Measurements from ENCODE around the gene PRIM2.
"Not testable (repeated sequence)": the region's sequence is repeated elsewhere in the genome, so short reads cannot be mapped to it uniquely, and the experiment has no call there.

PRIM2 gene

GRCh38 chr6:57368965-57369731 lies 51.7 kb downstream of the PRIM2 start:
- not testable (repeated sequence) for DNase-seq

GRCh38 chr6:57371779-57372178 lies 54.3 kb downstream of the PRIM2 start:
- DNase-seq, result not testable (repeated sequence)

- not testable (repeated sequence) for DNase-seq
Observed at GRCh38 chr6:57374764-57375163, 57.3 kb downstream of the PRIM2 start.

GRCh38 chr6:57376083-57376482 lies 58.7 kb downstream of the PRIM2 start:
- not testable (repeated sequence) for DNase-seq

GRCh38 chr6:57389038-57389592 lies 71.7 kb downstream of the PRIM2 start:
- not testable (repeated sequence) for DNase-seq

- DNase-seq, result peak in 1 of 5 experiments; percentile 2
Observed at GRCh38 chr6:57390818-57391217, 73.4 kb downstream of the PRIM2 start.

GRCh38 chr6:57392047-57392446 lies 74.6 kb downstream of the PRIM2 start:
- DNase-seq, result not testable (repeated sequence)

GRCh38 chr6:57419341-57419740 lies 101.9 kb downstream of the PRIM2 start:
- DNase-seq, result not testable (repeated sequence)

- DNase-seq, result no peak
Observed at GRCh38 chr6:57421503-57421902, 104.1 kb downstream of the PRIM2 start.

GRCh38 chr6:57423468-57423867 lies 106.0 kb downstream of the PRIM2 start:
- DNase-seq, result no peak

- not testable (repeated sequence) for DNase-seq
Observed at GRCh38 chr6:57431742-57432141, 114.3 kb downstream of the PRIM2 start.

- DNase-seq, result no peak
Observed at GRCh38 chr6:57432157-57432556, 114.7 kb downstream of the PRIM2 start.

- DNase-seq, result no peak
Observed at GRCh38 chr6:57432919-57433684, 115.7 kb downstream of the PRIM2 start.

GRCh38 chr6:57433790-57434189 lies 116.4 kb downstream of the PRIM2 start:
- not testable (repeated sequence) for DNase-seq

- no peak for DNase-seq
Observed at GRCh38 chr6:57434944-57435343, 117.5 kb downstream of the PRIM2 start.

GRCh38 chr6:57435475-57436160 lies 118.2 kb downstream of the PRIM2 start:
- no peak for DNase-seq

GRCh38 chr6:57440735-57441134 lies 123.3 kb downstream of the PRIM2 start:
- not testable (repeated sequence) for DNase-seq

- DNase-seq, result not testable (repeated sequence)
Observed at GRCh38 chr6:57442133-57442532, 124.7 kb downstream of the PRIM2 start.

GRCh38 chr6:57443181-57443580 lies 125.8 kb downstream of the PRIM2 start:
- not testable (repeated sequence) for DNase-seq

GRCh38 chr6:57444787-57445186 lies 127.4 kb downstream of the PRIM2 start:
- DNase-seq, result peak in 1 of 5 experiments; percentile 5

GRCh38 chr6:57445379-57445778 lies 127.9 kb downstream of the PRIM2 start:
- peak in 1 of 5 experiments; percentile 4 for DNase-seq

- peak in 1 of 5 experiments; percentile 42 for DNase-seq
Observed at GRCh38 chr6:57445790-57446468, 128.5 kb downstream of the PRIM2 start.
